ENCODE measurements around the gene KLHL11. TPM values are rescaled to one million over a fixed set of nuclear protein-coding genes. Genes with fewer than 3 reads are reported as not detected.
"Not testable (repeated sequence)": the region's sequence is repeated elsewhere in the genome, so short reads cannot be mapped to it uniquely, and the experiment has no call there.

The KLHL11 gene
- total RNA-seq, 2 experiments from 2014 or later, result 13.9 to 14.4 TPM

GRCh38 chr17:41874293-41874670 lies 9.1 kb upstream of the KLHL11 start:
- CTCF ChIA-PET, result interaction anchor here (0.7 to 0.9 kb wide), 2 partner anchors 16 to 146 kb away, joined by 3 read pairs; partner anchors contain the start of gene NKIRAS2
- H3K27ac Mint-ChIP-seq, H3K4me3 Mint-ChIP-seq, DNase-seq, H3K27me3 Mint-ChIP-seq, H3K9me3 Mint-ChIP-seq: not testable (repeated sequence)
- Mint-ChIP-seq H3K4me1 (peaks cover 18% of the 10 kb centered on the region), H3K36me3 (ENCODE audit: low read depth) (peaks cover 78% of the 10 kb centered on the region)
- POLR2A ChIA-PET, result interaction anchor here (1.6 kb wide), 1 partner anchor 44 kb away, joined by 4 read pairs; the partner anchor contains the start of gene ACLY

DNA sequence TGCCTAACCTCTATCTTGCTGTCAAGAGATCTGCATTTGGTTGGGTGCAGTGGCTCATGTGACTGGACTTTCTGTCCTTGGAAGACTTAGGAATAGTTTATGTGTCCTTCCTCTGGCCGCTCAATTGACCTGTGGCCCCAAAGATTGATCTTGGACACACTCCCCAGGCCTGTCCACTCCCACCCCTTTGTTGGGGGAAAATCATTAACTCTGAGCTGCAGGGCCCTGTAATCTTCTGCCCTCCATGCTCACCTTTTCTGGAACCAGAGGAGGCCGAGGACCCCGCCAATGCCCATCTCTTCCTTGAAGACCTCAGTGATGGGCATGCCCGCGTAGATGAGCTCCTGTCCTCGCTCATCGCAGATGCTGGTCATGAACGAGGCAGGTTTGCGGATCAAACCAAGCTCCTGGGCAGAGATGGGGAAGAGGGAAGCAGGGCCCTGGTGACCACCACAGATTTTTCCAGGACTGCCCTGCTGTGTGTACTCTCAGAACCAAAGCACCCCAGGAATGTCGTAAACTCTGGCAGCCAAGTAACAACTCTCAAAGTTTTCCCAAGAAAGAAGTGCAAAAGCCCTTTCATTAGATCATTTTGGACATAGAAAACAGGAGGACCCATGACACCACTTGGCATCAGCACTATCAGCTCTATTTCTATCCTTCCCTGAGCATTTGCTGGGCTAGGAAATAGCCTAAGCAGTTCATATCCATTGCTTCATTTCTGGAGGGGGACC lies 8.5 kb upstream of the KLHL11 start:
- CTCF ChIA-PET, result interaction anchor here (0.9 kb wide), 1 partner anchor 146 kb away, joined by 3 read pairs; the partner anchor contains the start of gene NKIRAS2
- Mint-ChIP-seq H3K9me3 (no peaks in the 10 kb centered on the region), H3K4me3 (no peak overlapping the region), H3K36me3 (ENCODE audit: low read depth) (peaks cover 81% of the 10 kb centered on the region), H3K27me3 (no peaks in the 10 kb centered on the region), H3K27ac (no peak overlapping the region), H3K4me1 (peaks cover 24% of the 10 kb centered on the region)
- no peak for DNase-seq
- POLR2A ChIA-PET, result interaction anchor here (1.6 kb wide), 1 partner anchor 45 kb away, joined by 4 read pairs; the partner anchor contains the start of gene ACLY

GRCh38 chr17:41871789-41872188 lies 6.6 kb upstream of the KLHL11 start:
- no peaks in the 10 kb centered on the region for H3K27me3 Mint-ChIP-seq
- CTCF ChIA-PET, result interaction anchor here (0.6 kb wide), 1 partner anchor 951 kb away, joined by 3 read pairs; no protein-coding TSS in a partner anchor
- peaks cover 40% of the 10 kb centered on the region for H3K4me1 Mint-ChIP-seq

GRCh38 chr17:41870627-41871026 lies 5.4 kb upstream of the KLHL11 start:
- DNase-seq, result no peak
- Mint-ChIP-seq H3K9me3 (no peaks in the 10 kb centered on the region), H3K4me3 (no peak overlapping the region), H3K27me3 (no peaks in the 10 kb centered on the region), H3K27ac (peak overlapping the region; percentile 77), H3K36me3 (ENCODE audit: low read depth) (peaks cover 82% of the 10 kb centered on the region), H3K4me1 (peaks cover 43% of the 10 kb centered on the region)
- ChIA-PET POLR2A (interaction anchor here (1.2 kb wide), 1 partner anchor 48 kb away, joined by 5 read pairs; the partner anchor contains the start of gene ACLY), CTCF (no interaction called here)

More at GRCh38 chr17:41871789-41872188, 6.6 kb upstream of the KLHL11 start:
- Mint-ChIP-seq H3K9me3 (no peaks in the 10 kb centered on the region), H3K27ac (no peak overlapping the region), H3K4me3 (no peak overlapping the region), H3K36me3 (ENCODE audit: low read depth) (peaks cover 80% of the 10 kb centered on the region)
- no peak for DNase-seq
- POLR2A ChIA-PET, result no interaction called here

DNA sequence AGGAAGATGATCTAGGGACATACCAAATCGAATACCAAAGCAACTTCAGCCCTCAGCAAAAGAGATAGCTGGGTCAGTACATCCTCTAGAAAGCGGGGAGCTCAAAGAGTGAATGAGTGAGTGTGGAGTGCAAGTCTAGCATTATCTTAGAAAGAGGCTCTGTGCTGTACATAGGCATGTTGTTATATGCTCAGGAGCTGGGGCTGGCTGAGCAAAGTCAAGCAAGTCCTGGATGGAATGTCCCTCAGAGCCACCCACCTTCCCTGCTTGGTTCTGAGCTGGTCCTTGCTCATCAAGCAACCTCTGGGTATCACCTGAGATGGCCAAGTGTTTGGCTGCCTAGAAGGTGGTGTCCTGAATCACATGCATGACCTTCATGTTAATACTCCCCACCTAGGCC lies 4.9 kb upstream of the KLHL11 start:
- H3K4me3 Mint-ChIP-seq, result no peak overlapping the region
- no peaks in the 10 kb centered on the region for H3K27me3 Mint-ChIP-seq
- H3K4me1 Mint-ChIP-seq, result peaks cover 46% of the 10 kb centered on the region
- no peaks in the 10 kb centered on the region for H3K9me3 Mint-ChIP-seq
- peak overlapping the region; percentile 77 for H3K27ac Mint-ChIP-seq
- no peak for DNase-seq
- ChIA-PET POLR2A (interaction anchor here (1.2 kb wide), 1 partner anchor 48 kb away, joined by 5 read pairs; the partner anchor contains the start of gene ACLY), CTCF (no interaction called here)
- peaks cover 85% of the 10 kb centered on the region for H3K36me3 Mint-ChIP-seq (ENCODE audit: low read depth)

DNA sequence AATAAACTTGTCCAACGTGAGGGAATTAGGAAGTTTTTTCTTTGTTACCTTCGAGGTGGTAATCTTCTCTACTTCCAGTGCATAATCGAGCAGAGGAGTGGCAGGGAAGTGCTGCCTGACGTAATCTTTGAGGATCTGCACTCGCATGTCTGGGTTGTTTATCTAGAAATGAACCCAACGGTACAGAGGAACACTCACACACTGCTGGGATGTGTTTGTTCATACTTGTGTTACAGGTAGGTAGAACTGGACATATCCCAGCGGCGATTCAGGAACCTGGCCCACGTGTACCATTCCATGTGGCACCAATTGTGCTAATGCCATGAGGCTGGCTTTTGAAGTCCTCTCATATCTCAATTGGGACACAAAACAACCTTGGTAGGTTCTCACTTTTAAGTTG lies 4.2 kb upstream of the KLHL11 start:
- H3K36me3 Mint-ChIP-seq (ENCODE audit: low read depth), result peaks cover 79% of the 10 kb centered on the region
- POLR2A ChIA-PET, result interaction anchor here (1.2 kb wide), 2 partner anchors 49 to 61 kb away, joined by 3 to 5 read pairs; partner anchors contain the start of genes ACLY and ODAD4
- no peak overlapping the region for H3K4me3 Mint-ChIP-seq
- no peak for DNase-seq
- no peaks in the 10 kb centered on the region for H3K27me3 Mint-ChIP-seq
- H3K27ac Mint-ChIP-seq, result peak overlapping the region; percentile 77
- CTCF ChIA-PET, result no interaction called here
- H3K4me1 Mint-ChIP-seq, result peaks cover 46% of the 10 kb centered on the region
- no peaks in the 10 kb centered on the region for H3K9me3 Mint-ChIP-seq

DNA sequence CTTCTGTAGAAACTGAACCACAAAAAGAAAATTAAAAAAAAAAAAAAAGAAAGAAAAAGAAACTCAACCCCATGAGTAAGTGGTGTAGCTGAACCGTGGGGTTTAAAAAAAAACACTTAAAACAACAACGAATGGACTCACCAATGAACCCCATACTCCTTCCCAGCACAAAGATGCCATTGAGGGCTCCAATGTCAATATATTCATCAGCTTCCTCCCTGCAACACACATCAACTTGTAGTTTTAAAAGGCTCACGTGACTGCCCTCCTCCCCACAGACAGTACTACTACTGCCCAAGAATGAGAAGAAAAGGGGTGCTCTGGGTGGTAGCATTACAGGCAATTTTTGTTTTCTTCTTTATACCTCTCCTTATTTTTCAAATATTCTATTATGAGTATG lies 3.3 kb upstream of the KLHL11 start:
- no peak overlapping the region for H3K4me3 Mint-ChIP-seq
- ChIA-PET POLR2A (interaction anchor here (1.2 kb wide), 1 partner anchor 62 kb away, joined by 3 read pairs; the partner anchor contains the start of gene ODAD4), CTCF (no interaction called here)
- no peaks in the 10 kb centered on the region for H3K27me3 Mint-ChIP-seq
- H3K9me3 Mint-ChIP-seq, result no peaks in the 10 kb centered on the region
- peak overlapping the region; percentile 77 for H3K27ac Mint-ChIP-seq
- H3K36me3 Mint-ChIP-seq (ENCODE audit: low read depth), result peaks cover 72% of the 10 kb centered on the region
- peaks cover 46% of the 10 kb centered on the region for H3K4me1 Mint-ChIP-seq
- no peak for DNase-seq

GRCh38 chr17:41865596-41865893 lies 322 bp upstream of the KLHL11 start:
- H3K27ac Mint-ChIP-seq, result no peak overlapping the region
- H3K9me3 Mint-ChIP-seq, result no peaks in the 10 kb centered on the region
- H3K4me1 Mint-ChIP-seq, result peaks cover 51% of the 10 kb centered on the region
- H3K4me3 Mint-ChIP-seq, result no peak overlapping the region
- POLR2A ChIA-PET, result interaction anchor here (0.6 to 4.2 kb wide), 17 partner anchors 8 to 1133 kb away, joined by 3 to 21 read pairs (median 4); partner anchors contain the start of genes CNP, DHX58, DNAJC7 and EIF1
- H3K27me3 Mint-ChIP-seq, result no peaks in the 10 kb centered on the region
- CTCF ChIA-PET, result interaction anchor here (0.8 to 1.4 kb wide), 3 partner anchors 13 to 31 kb away, joined by 3 read pairs; no protein-coding TSS in a partner anchor
- no peak for DNase-seq
- H3K36me3 Mint-ChIP-seq (ENCODE audit: low read depth), result peaks cover 42% of the 10 kb centered on the region

DNA sequence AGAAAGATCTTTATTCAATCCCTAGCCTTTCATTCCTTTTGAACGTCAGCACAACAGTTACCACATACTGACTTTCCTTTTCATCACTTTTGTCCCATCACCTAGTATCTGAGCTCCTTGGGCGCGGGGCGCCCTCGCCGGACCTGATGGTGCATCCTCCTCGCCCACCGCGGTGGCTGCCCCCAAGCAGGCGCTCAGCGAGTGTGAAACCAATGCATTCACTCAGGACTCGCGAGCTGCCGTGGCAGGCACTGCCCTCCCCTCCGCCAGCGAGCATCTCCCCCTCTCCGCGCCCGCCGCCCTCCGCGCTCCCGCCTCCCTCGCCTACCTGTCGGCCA lies 756 bp downstream of the KLHL11 start:
- Mint-ChIP-seq H3K36me3 (ENCODE audit: low read depth) (peaks cover 32% of the 10 kb centered on the region), H3K27me3 (no peaks in the 10 kb centered on the region), H3K27ac (no peak overlapping the region), H3K4me3 (no peak overlapping the region), H3K4me1 (peaks cover 47% of the 10 kb centered on the region), H3K9me3 (no peaks in the 10 kb centered on the region)
- POLR2A ChIA-PET, result interaction anchor here (0.8 to 4.2 kb wide), 22 partner anchors 11 to 1134 kb away, joined by 3 to 22 read pairs (median 5); partner anchors contain the start of genes ACLY, CNP, DHX58 and DNAJC7
- CTCF ChIA-PET, result interaction anchor here (0.8 to 1.4 kb wide), 9 partner anchors 20 to 317 kb away, joined by 3 to 9 read pairs (median 3); partner anchors contain the start of genes ACLY, KCNH4, ODAD4 and P3H4
- DNase-seq, result no peak

GRCh38 chr17:41863074-41863848 lies 2.0 kb downstream of the KLHL11 start:
- Mint-ChIP-seq H3K4me1 (peaks cover 37% of the 10 kb centered on the region), H3K36me3 (ENCODE audit: low read depth) (peaks cover 20% of the 10 kb centered on the region), H3K4me3 (no peak overlapping the region), H3K27ac (no peak overlapping the region), H3K9me3 (no peaks in the 10 kb centered on the region), H3K27me3 (no peaks in the 10 kb centered on the region)
- DNase-seq, result peak; percentile 46
- ChIA-PET CTCF (interaction anchor here (0.5 to 1.2 kb wide), 5 partner anchors 49 to 344 kb away, joined by 3 to 4 read pairs (median 3); partner anchors contain the start of genes ODAD4 and P3H4), POLR2A (interaction anchor here (1.1 to 4.2 kb wide), 9 partner anchors 21 to 249 kb away, joined by 3 to 22 read pairs (median 8); partner anchors contain the start of genes ACLY, CNP, DHX58 and EIF1)

DNA sequence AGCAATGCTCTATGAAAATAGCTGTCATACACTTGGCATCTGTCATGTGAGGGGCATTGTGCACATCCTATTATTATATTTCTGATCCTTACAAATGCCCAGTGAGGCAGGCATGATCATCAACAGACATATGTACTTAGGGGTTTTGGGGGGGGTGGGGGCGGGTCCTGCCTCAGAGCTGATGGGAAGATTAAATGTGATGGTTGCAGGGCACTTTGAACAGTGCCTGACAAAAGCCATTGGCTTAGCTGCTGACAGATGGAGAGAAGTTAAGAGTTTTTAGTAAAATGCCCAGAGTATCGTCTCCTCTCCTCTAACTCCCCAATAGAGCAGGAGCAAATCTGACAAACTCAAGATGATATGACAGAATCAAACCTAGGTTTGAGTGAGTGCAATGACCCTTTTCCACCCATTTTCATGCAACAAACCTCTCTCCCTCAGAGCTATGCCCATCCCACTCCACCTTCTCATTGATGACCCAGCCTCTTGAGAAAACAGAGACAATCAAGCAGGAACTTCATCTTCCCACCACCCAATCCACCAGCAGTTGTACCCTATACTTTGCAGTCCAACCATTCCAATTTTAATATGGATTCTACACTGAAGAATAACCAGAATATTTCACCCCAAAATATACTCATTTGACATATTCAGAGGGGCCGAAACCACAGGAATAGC lies 4.8 kb downstream of the KLHL11 start:
- CTCF ChIA-PET, result no interaction called here
- Mint-ChIP-seq H3K4me1 (peaks cover 20% of the 10 kb centered on the region), H3K27me3 (no peaks in the 10 kb centered on the region), H3K9me3 (no peaks in the 10 kb centered on the region), H3K27ac (no peak overlapping the region), H3K4me3 (no peak overlapping the region), H3K36me3 (ENCODE audit: low read depth) (peaks cover 1% of the 10 kb centered on the region)
- POLR2A ChIA-PET, result interaction anchor here (0.8 kb wide), 1 partner anchor 172 kb away, joined by 3 read pairs; the partner anchor contains the start of gene EIF1
- DNase-seq, result no peak

DNA sequence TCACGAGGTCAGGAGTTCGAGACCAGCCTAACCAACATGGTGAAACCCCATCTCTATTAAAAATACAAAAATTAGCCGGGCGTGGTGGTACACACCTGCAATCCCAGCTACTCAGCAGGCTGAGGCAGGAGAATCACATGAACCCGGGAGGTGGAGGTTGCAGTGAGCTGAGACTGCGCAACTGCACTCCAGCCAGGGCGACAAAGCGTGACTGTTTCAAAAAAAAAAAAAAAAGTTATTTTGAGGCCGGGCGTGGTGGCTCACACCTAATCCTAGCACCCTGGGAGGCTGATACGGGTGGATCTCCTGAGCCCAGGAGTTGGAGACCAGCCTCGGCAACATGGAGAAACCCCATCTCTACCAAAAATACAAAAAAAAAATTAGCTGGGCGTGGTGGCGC lies 13.8 kb downstream of the KLHL11 start:
- H3K27ac Mint-ChIP-seq, H3K4me3 Mint-ChIP-seq, CTCF ChIA-PET, DNase-seq, H3K27me3 Mint-ChIP-seq, H3K4me1 Mint-ChIP-seq, H3K9me3 Mint-ChIP-seq: not testable (repeated sequence)
- peaks cover 34% of the 10 kb centered on the region for H3K36me3 Mint-ChIP-seq (ENCODE audit: low read depth)
- POLR2A ChIA-PET, result interaction anchor here (1.6 kb wide), 1 partner anchor 13 kb away, joined by 6 read pairs; the partner anchor contains the start of gene KLHL11

All from activated CD4-positive, alpha-beta memory T cell treated with anti-CD3 and anti-CD28 coated beads, Interleukin-2, amount 10 ng/mL, durations not matched to agents 7 days and 5 days (primary cell).